ENCODE results near the gene TBX3.

DNA sequence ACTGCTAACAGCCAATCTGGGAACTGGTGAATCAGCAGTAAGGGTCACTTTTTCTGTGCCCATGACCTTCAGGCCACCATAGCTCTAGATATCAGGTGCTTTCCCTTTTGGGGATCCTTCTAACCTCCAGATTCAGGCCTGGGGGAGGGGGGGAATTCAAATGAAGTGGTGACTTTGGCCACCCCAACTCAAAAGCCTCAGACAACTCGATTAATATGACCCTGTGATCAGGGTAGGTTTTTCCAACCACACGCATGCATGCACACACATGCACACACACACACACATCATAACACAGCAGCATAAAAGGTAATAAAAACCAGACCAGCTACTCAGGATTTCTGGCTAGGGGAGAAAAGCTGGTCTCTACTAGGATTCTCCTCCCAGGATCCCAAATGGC lies 5.3 kb downstream of the TBX3 start:
- TF ChIP-seq, protein P1, sequence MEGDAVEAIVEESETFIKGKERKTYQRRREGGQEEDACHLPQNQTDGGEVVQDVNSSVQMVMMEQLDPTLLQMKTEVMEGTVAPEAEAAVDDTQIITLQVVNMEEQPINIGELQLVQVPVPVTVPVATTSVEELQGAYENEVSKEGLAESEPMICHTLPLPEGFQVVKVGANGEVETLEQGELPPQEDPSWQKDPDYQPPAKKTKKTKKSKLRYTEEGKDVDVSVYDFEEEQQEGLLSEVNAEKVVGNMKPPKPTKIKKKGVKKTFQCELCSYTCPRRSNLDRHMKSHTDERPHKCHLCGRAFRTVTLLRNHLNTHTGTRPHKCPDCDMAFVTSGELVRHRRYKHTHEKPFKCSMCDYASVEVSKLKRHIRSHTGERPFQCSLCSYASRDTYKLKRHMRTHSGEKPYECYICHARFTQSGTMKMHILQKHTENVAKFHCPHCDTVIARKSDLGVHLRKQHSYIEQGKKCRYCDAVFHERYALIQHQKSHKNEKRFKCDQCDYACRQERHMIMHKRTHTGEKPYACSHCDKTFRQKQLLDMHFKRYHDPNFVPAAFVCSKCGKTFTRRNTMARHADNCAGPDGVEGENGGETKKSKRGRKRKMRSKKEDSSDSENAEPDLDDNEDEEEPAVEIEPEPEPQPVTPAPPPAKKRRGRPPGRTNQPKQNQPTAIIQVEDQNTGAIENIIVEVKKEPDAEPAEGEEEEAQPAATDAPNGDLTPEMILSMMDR (IDR thresholded peaks at IDR 0.05; ENCODE audit: extremely low read depth in 1 of 2, insufficient read depth in 1 of 2, low read depth in 1 of 2, low read length in 2 of 2), result no peak
- TF ChIP-seq, protein P2, sequence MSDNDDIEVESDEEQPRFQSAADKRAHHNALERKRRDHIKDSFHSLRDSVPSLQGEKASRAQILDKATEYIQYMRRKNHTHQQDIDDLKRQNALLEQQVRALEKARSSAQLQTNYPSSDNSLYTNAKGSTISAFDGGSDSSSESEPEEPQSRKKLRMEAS (IDR thresholded peaks at IDR 0.05; ENCODE audit: insufficient read depth, insufficient read length), result no peak
- TF ChIP-seq POLR2AphosphoS5 (IDR thresholded peaks at IDR 0.05; ENCODE audit: insufficient read depth, low read depth, low read length) (no peak), POLR2A (IDR thresholded peaks at IDR 0.05; ENCODE audit: low read depth, low read length) (no peak), EZH2 (IDR thresholded peaks at IDR 0.05; ENCODE audit: borderline replicate concordance, low read depth, low read length, severe bottlenecking) (no peak), JUN (IDR thresholded peaks at IDR 0.05; ENCODE audit: borderline replicate concordance, insufficient read depth, insufficient read length, low read depth) (no peak), GATA2 (IDR thresholded peaks at IDR 0.05; ENCODE audit: insufficient read depth, insufficient read length, low read depth, low read length) (no peak), MYC (IDR thresholded peaks at IDR 0.05; ENCODE audit: low read depth, low read length) (no peak), FOS (IDR thresholded peaks at IDR 0.05; ENCODE audit: borderline replicate concordance, insufficient read depth, low read length) (no peak)

All from endothelial cell of umbilical vein (primary cell).